NT2/D1 (cell line): Measurements from ENCODE around the gene AKT3.
"Not testable (repeated sequence)": the region's sequence is repeated elsewhere in the genome, so short reads cannot be mapped to it uniquely, and the experiment has no call there.

Source experiments
- SUZ12 ChIP-seq: IDR thresholded peaks from 2 replicates; pipeline ENCODE4 v1.6.1; 2011; ENCODE audit not compliant: insufficient read length, insufficient read depth; ENCODE audit errors: extremely low read depth
- YY1 ChIP-seq: IDR thresholded peaks from 2 replicates; pipeline ENCODE4 v1.6.1; 2011; ENCODE audit not compliant: insufficient read length, insufficient read depth
- ZNF274 ChIP-seq: IDR thresholded peaks from 2 replicates; pipeline ENCODE4 v1.6.1; 2011; ENCODE audit warnings: mild to moderate bottlenecking, low read depth, low read length

DNA sequence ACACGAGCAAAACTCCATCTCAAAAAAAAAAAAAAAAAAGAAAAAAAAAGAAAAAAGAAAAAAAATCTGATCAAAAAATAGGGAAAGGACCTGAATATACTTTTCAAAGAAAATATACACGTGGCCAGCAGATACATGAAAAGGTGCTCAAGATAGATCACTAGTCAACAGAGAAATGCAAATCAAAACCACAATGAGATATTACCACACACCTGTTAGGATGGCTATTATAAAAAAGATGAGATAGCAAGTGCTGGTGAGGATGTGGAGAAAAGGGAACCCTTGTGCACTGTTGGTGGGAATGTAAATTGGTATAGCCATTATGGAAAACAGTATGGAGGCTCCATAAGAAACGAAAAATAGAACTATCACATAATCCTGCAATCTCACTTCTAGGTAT, 260.8 kb downstream of the AKT3 start:
- not testable (repeated sequence) for TF ChIP-seq YY1, ZNF274, SUZ12
